GM19043 (cell line): ENCODE measurements around the gene RALY.
"Not testable (repeated sequence)": the region's sequence is repeated elsewhere in the genome, so short reads cannot be mapped to it uniquely, and the experiment has no call there.

ENCODE experiments used
- ATAC-seq: cut with Tn5 transposase; IDR thresholded peaks from one replicate; pipeline ENCODE4 v1.9.1; 2021; ENCODE audit warnings: low read depth; ENCODE audit not compliant: unreplicated experiment

Gene RALY

GRCh38 chr20:34014878-34015277 is 21.2 kb downstream of the RALY start:
- no peak for ATAC-seq

GRCh38 chr20:34015401-34016335 is 22.0 kb downstream of the RALY start:
- no peak for ATAC-seq

GRCh38 chr20:34016736-34017135 is 23.0 kb downstream of the RALY start:
- no peak for ATAC-seq

- no peak for ATAC-seq
Observed at GRCh38 chr20:34017610-34018009, 23.9 kb downstream of the RALY start.

GRCh38 chr20:34018166-34018565 is 24.5 kb downstream of the RALY start:
- ATAC-seq, result no peak

- no peak for ATAC-seq
Observed at GRCh38 chr20:34022151-34022838, 28.6 kb downstream of the RALY start.

GRCh38 chr20:34022839-34023234 is 29.1 kb downstream of the RALY start:
- ATAC-seq, result no peak

- no peak for ATAC-seq
Observed at GRCh38 chr20:34023937-34024722, 30.4 kb downstream of the RALY start.

- no peak for ATAC-seq
Observed at GRCh38 chr20:34024723-34025351, 31.1 kb downstream of the RALY start.

- ATAC-seq, result not testable (repeated sequence)
Observed at GRCh38 chr20:34028013-34028412, 34.3 kb downstream of the RALY start.

- no peak for ATAC-seq
Observed at GRCh38 chr20:34029415-34029814, 35.7 kb downstream of the RALY start.

GRCh38 chr20:34030456-34030855 is 36.7 kb downstream of the RALY start:
- no peak for ATAC-seq

GRCh38 chr20:34033903-34034302 is 40.2 kb downstream of the RALY start:
- no peak for ATAC-seq

GRCh38 chr20:34037121-34037520 is 43.4 kb downstream of the RALY start:
- ATAC-seq, result no peak

- no peak for ATAC-seq
Observed at GRCh38 chr20:34037767-34038166, 44.1 kb downstream of the RALY start.

GRCh38 chr20:34040300-34040995 is 46.7 kb downstream of the RALY start:
- no peak for ATAC-seq

- ATAC-seq, result no peak
Observed at GRCh38 chr20:34041226-34041625, 47.5 kb downstream of the RALY start.

- ATAC-seq, result no peak
Observed at GRCh38 chr20:34042262-34042661, 48.6 kb downstream of the RALY start.

GRCh38 chr20:34043025-34043424 is 49.3 kb downstream of the RALY start:
- no peak for ATAC-seq

- no peak for ATAC-seq
Observed at GRCh38 chr20:34045294-34045693, 51.6 kb downstream of the RALY start.
